GM12878 (cell line): ENCODE measurements around the gene STAT5B. TPM values are rescaled to one million over a fixed set of nuclear protein-coding genes. Genes with fewer than 3 reads are reported as not detected.

Source experiments
- ATAC-seq: fragments of 200-7000 bp; cut with Tn5 transposase; 3 replicates; pipeline ENCODE4 v1.9.1; 2020; ENCODE audit warnings: mild to moderate bottlenecking, moderate library complexity
- BruUV-seq: library from RNA; stranded (reverse); fragments of 400-500 nt; replicated peaks from 2 replicates; lab custom pipeline; 2021; lab: Mats Ljungman, UMichigan
- CTCF ChIA-PET: fragments of 300-600 bp; sonication (Branson Sonifier 250); formaldehyde crosslinking; extraction: SDS; loops from one replicate; lab custom pipeline; 2021; ENCODE audit warnings: inconsistent platforms; lab: Yijun Ruan, JAX
- POLR2A ChIA-PET: fragments of 350-600 bp; formaldehyde crosslinking; extraction: SDS; loops from one replicate; lab custom pipeline; 2021; ENCODE audit warnings: inconsistent platforms; lab: Charles Lee
- RAD21 ChIA-PET: fragments of 300-600 bp; sonication (Branson Sonifier 250); formaldehyde crosslinking; loops from one replicate; lab custom pipeline; 2023; ENCODE audit warnings: antibody characterized with exemption; ENCODE audit not compliant: unreplicated experiment; lab: Charles Lee
- SMC1A ChIA-PET: fragments of 300-600 bp; sonication (Branson Sonifier 250); formaldehyde crosslinking; loops from one replicate; lab custom pipeline; 2023; ENCODE audit not compliant: unreplicated experiment, uncharacterized antibody; lab: Charles Lee
- DNase-seq: peaks from one replicate; pipeline ENCODE4 v3.0.0-alpha.2; 2011; ENCODE audit warnings: low read depth, low spot score
- FAIRE-seq: peaks from 3 replicates; lab custom pipeline; 2011; peaks lifted over from hg19 to GRCh38; lab: Jason Lieb, UNC
- H2AFZ ChIP-seq: 2 replicates; pipeline ENCODE4 v1.6.0; 2011; ENCODE audit warnings: low read depth, low read length, control low read depth; ENCODE audit not compliant: control insufficient read depth
- H3K27ac ChIP-seq: 2 replicates; pipeline ENCODE4 v1.5.1; 2011; ENCODE audit warnings: control low read depth; ENCODE audit not compliant: control insufficient read depth, insufficient read depth
- H3K27me3 ChIP-seq, 2 experiments: replicated peaks in 1 of 2; 2 replicates each; pipeline versions ENCODE4 v1.6.0 to v1.6.1; 2011; ENCODE audit warnings: low read length in 1 of 2; ENCODE audit not compliant: control insufficient read depth in 2 of 2, insufficient read depth in 2 of 2
- H3K36me3 ChIP-seq, 2 experiments: 2 replicates each; pipeline ENCODE4 v1.5.1; 2011; ENCODE audit warnings: low read length in 1 of 2; ENCODE audit not compliant: control insufficient read depth in 2 of 2, insufficient read depth in 2 of 2
- H3K4me1 ChIP-seq: 2 replicates; pipeline ENCODE4 v1.6.1; 2011; ENCODE audit warnings: mild to moderate bottlenecking, low read length, moderate library complexity, mixed read lengths; ENCODE audit not compliant: control insufficient read depth, insufficient read depth
- H3K4me2 ChIP-seq: 2 replicates; pipeline ENCODE4 v1.6.0; 2011; ENCODE audit warnings: control low read depth; ENCODE audit not compliant: control insufficient read depth, insufficient read depth
- H3K4me3 ChIP-seq: fragments of 200-600 bp; sonication (generic); 2 replicates; pipeline ENCODE4 v1.5.1; 2016
- H3K79me2 ChIP-seq: 2 replicates; pipeline ENCODE4 v1.6.0; 2011; ENCODE audit warnings: low read length; ENCODE audit not compliant: control insufficient read depth, insufficient read depth
- H3K9ac ChIP-seq: 2 replicates; pipeline ENCODE4 v1.8.0; 2011; ENCODE audit warnings: low read length, control low read depth, mixed read lengths; ENCODE audit not compliant: control insufficient read depth, insufficient read depth
- H3K9me3 ChIP-seq: replicated peaks from 3 replicates; pipeline ENCODE4 v1.5.1; 2011; ENCODE audit warnings: mild to moderate bottlenecking, low read length; ENCODE audit not compliant: control insufficient read depth, insufficient read depth
- H4K20me1 ChIP-seq: 2 replicates; pipeline ENCODE4 v1.6.0; 2011; ENCODE audit not compliant: control insufficient read depth, insufficient read depth
- NRF1 ChIP-seq: conservative IDR thresholded peaks from 2 replicates; pipeline ENCODE4 v1.6.1; 2011; ENCODE audit warnings: mild to moderate bottlenecking, low read depth, low read length, improper control_type of control experiment
- RB1 ChIP-seq: fragments of 450-650 bp; formaldehyde crosslinking; IDR thresholded peaks from 2 replicates; pipeline ENCODE4 v1.6.1; 2017; ENCODE audit warnings: mild to moderate bottlenecking, borderline replicate concordance
- RCOR1 ChIP-seq: conservative IDR thresholded peaks from 2 replicates; pipeline ENCODE4 v1.6.1; 2012; ENCODE audit warnings: low read depth, low read length, improper control_type of control experiment
- SUZ12 ChIP-seq: fragments of 200-600 bp; sonication (generic); IDR thresholded peaks from one replicate; pipeline ENCODE4 v1.6.1; 2018; ENCODE audit warnings: antibody characterized with exemption, mild to moderate bottlenecking; ENCODE audit not compliant: unreplicated experiment
- WGBS: methylation state at CpG from one replicate; pipeline ENCODE4 v1.1.6; 2016; ENCODE audit warnings: low lambda C conversion rate; ENCODE audit not compliant: insufficient replicate concordance, insufficient coverage; ENCODE audit errors: missing lambda C conversion rate; 5-methylcytosine and 5-hydroxymethylcytosine counted together
- in situ Hi-C: fragments of 300-500 bp; cut with MboI; formaldehyde crosslinking; loops from 9 replicates; pipeline ENCODE4 v1.14.3; 2018; ENCODE audit warnings: mixed read lengths
- intact Hi-C: fragments of 100-400 bp; cut with micrococcal nuclease; formaldehyde crosslinking; loops from one replicate; pipeline ENCODE4 v1.14.2; 2022; ENCODE audit not compliant: unreplicated experiment
- polyA plus RNA-seq, 11 experiments: library from polyadenylated mRNA; depleted of rRNA in 4 of 11; unstranded in 6 of 11; stranded (reverse) in 5 of 11; fragments of >200 nt; fragmentation: Nextera tagmentation in 4 of 11; fragmentation: Illumina TruSeq in 1 of 11; extraction: Ambion mirVana in 4 of 11; extraction: Trizol in 1 of 11; gene quantifications; 1 replicate in 1 of 11; 2 replicates in 10 of 11; pipeline versions ENCODE4 v1.2.1 to v1.2.3, GENCODE V29; 2011 to 2016; ENCODE audit warnings: inconsistent platforms in 2 of 11, missing spikeins in 2 of 11, low read depth in 1 of 11
- total RNA-seq, 4 experiments: library from RNA; depleted of rRNA in 3 of 4; stranded (reverse); fragments of >200 nt in 3 of 4; fragmentation: Illumina TruSeq in 1 of 4; extraction: Trizol in 1 of 4; gene quantifications; 2 replicates each; pipeline versions ENCODE4 v1.2.1 to v1.2.3, GENCODE V29; 2013 to 2021
- TF ChIP-seq, protein P1 (sequence below): fragments of 450-650 bp; IDR thresholded peaks from 2 replicates; pipeline ENCODE4 v1.6.1; 2017; ENCODE audit warnings: mild to moderate bottlenecking
- TF ChIP-seq, protein P2 (sequence below): fragments of 450-650 bp; IDR thresholded peaks from 2 replicates; pipeline ENCODE4 v1.6.1; 2018; ENCODE audit warnings: borderline replicate concordance, mild to moderate bottlenecking; ENCODE audit not compliant: partially characterized antibody
- TF ChIP-seq, protein P3 (sequence below): fragments of 450-650 bp; IDR thresholded peaks from 2 replicates; pipeline ENCODE4 v1.6.1; 2017; ENCODE audit warnings: borderline replicate concordance

STAT5B gene
- total and polyA plus RNA-seq, 10 of the 15 experiments (the other 5 are each of a cell fraction or from before 2014, with no cell fraction given), result 11.0 to 69.6 (median 46.7) TPM

DNA sequence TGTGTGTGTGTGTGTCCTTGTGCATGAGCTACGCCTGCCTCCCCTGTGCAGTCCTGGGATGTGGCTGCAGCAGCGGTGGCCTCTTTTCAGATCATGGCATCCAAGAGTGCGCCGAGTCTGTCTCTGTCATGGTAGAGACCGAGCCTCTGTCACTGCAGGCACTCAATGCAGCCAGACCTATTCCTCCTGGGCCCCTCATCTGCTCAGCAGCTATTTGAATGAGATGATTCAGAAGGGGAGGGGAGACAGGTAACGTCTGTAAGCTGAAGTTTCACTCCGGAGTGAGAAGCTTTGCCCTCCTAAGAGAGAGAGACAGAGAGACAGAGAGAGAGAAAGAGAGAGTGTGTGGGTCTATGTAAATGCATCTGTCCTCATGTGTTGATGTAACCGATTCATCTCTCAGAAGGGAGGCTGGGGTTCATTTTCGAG, 34.6 kb upstream of the STAT5B start (continued):
- TF ChIP-seq, protein P1, sequence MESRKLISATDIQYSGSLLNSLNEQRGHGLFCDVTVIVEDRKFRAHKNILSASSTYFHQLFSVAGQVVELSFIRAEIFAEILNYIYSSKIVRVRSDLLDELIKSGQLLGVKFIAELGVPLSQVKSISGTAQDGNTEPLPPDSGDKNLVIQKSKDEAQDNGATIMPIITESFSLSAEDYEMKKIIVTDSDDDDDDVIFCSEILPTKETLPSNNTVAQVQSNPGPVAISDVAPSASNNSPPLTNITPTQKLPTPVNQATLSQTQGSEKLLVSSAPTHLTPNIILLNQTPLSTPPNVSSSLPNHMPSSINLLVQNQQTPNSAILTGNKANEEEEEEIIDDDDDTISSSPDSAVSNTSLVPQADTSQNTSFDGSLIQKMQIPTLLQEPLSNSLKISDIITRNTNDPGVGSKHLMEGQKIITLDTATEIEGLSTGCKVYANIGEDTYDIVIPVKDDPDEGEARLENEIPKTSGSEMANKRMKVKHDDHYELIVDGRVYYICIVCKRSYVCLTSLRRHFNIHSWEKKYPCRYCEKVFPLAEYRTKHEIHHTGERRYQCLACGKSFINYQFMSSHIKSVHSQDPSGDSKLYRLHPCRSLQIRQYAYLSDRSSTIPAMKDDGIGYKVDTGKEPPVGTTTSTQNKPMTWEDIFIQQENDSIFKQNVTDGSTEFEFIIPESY, result no peak

DNA sequence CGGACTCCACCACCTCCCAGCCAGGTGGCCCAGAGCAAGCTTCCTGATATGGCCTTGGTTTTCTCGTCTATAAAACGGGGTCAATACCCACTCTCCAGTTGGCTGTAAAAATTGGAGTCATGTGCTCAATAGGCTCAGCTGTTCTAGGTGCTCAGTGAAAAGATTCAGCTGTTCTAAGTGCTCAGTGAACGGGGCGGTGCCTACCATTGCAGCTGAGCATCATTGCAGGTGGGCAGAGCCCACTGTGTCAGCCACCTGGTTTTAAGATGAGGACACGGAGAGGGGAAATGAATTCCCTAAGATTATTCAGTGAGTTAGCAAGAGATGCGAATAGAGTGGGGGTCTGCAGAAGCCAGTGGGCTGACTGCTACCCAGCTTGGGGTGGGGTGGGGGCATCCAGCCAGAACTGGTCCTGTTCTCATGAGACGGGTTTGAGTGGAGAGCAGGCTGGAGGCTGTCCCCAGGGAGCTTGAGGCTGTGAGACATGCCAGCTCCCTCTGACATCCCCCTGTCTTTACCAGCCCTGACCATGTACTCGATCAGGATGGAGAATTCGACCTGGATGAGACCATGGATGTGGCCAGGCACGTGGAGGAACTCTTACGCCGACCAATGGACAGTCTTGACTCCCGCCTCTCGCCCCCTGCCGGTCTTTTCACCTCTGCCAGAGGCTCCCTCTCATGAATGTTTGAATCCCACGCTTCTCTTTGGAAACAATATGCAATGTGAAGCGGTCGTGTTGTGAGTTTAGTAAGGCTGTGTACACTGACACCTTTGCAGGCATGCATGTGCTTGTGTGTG, 34.0 kb upstream of the STAT5B start:
- 87% methylated on average over 19 of the region's 19 CpGs for WGBS
- Histone ChIP-seq H2AFZ (no peak overlapping the region), H3K36me3 (peaks cover 16 to 19% of the 10 kb centered on the region in 2 experiments; a peak in 3 of 4 replicates), H3K4me2 (no peak overlapping the region), H4K20me1 (no peaks in the 10 kb centered on the region), H3K27me3 (no peaks in the 10 kb centered on the region), H3K9ac (no peak overlapping the region), H3K4me1 (peaks cover 37% of the 10 kb centered on the region), H3K79me2 (no peaks in the 10 kb centered on the region), H3K27ac (no peak overlapping the region), H3K9me3 (no peaks in the 10 kb centered on the region), H3K4me3 (no peak overlapping the region)
- intact Hi-C loops (no loop called here), in situ Hi-C loops (no loop called here)
- ATAC-seq (no peak), FAIRE-seq (no peak), DNase-seq (no peak)
- ChIA-PET POLR2A (interaction anchor here (0.5 to 1.2 kb wide), 4 partner anchors 21 to 150 kb away, joined by 3 to 5 read pairs (median 5); partner anchors contain the start of gene STAT5A), CTCF (interaction anchor here (0.5 to 22.1 kb wide), 8 partner anchors 12 to 208 kb away, joined by 3 to 732 read pairs (median 3); no protein-coding TSS in a partner anchor), SMC1A (interaction anchor here (0.8 to 23.8 kb wide), 2 partner anchors 88 to 89 kb away, joined by 3 to 528 read pairs; partner anchors contain the start of gene STAT3), RAD21 (interaction anchor here (2.2 to 21.1 kb wide), 2 partner anchors 88 to 93 kb away, joined by 5 to 373 read pairs; no protein-coding TSS in a partner anchor)
- no TSS peak for BruUV-seq
- TF ChIP-seq RCOR1, result no peak
- no peak for TF ChIP-seq NRF1
- TF ChIP-seq, protein P2, sequence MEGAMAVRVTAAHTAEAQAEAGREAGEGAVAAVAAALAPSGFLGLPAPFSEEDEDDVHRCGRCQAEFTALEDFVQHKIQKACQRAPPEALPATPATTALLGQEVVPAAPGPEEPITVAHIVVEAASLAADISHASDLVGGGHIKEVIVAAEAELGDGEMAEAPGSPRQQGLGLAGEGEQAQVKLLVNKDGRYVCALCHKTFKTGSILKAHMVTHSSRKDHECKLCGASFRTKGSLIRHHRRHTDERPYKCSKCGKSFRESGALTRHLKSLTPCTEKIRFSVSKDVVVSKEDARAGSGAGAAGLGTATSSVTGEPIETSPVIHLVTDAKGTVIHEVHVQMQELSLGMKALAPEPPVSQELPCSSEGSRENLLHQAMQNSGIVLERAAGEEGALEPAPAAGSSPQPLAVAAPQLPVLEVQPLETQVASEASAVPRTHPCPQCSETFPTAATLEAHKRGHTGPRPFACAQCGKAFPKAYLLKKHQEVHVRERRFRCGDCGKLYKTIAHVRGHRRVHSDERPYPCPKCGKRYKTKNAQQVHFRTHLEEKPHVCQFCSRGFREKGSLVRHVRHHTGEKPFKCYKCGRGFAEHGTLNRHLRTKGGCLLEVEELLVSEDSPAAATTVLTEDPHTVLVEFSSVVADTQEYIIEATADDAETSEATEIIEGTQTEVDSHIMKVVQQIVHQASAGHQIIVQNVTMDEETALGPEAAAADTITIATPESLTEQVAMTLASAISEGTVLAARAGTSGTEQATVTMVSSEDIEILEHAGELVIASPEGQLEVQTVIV, result no peak
- TF ChIP-seq, protein P3, sequence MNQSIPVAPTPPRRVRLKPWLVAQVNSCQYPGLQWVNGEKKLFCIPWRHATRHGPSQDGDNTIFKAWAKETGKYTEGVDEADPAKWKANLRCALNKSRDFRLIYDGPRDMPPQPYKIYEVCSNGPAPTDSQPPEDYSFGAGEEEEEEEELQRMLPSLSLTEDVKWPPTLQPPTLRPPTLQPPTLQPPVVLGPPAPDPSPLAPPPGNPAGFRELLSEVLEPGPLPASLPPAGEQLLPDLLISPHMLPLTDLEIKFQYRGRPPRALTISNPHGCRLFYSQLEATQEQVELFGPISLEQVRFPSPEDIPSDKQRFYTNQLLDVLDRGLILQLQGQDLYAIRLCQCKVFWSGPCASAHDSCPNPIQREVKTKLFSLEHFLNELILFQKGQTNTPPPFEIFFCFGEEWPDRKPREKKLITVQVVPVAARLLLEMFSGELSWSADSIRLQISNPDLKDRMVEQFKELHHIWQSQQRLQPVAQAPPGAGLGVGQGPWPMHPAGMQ, result no peak
- TF ChIP-seq SUZ12, result no peak
- TF ChIP-seq RB1, result no peak
